GM12892 (cell line): ENCODE measurements around the gene CRYBG1.
"Not testable (repeated sequence)": the region's sequence is repeated elsewhere in the genome, so short reads cannot be mapped to it uniquely, and the experiment has no call there.

ENCODE experiments used
- DNase-seq: peaks from one replicate; pipeline ENCODE4 v3.0.0; 2011; ENCODE audit not compliant: insufficient read length
- FAIRE-seq: peaks from 2 replicates; lab custom pipeline; 2011; peaks lifted over from hg19 to GRCh38; lab: Jason Lieb, UNC
- POLR2A ChIP-seq: IDR thresholded peaks from 2 replicates; pipeline ENCODE4 v1.6.1; 2011; ENCODE audit warnings: low read depth, low read length, control low read depth
- POLR2AphosphoS5 ChIP-seq: IDR thresholded peaks from 2 replicates; pipeline ENCODE4 v1.6.1; 2011; ENCODE audit warnings: low read depth, low read length, control low read depth
- TAF1 ChIP-seq: IDR thresholded peaks from 2 replicates; pipeline ENCODE4 v1.6.1; 2011; ENCODE audit warnings: low read depth, mild to moderate bottlenecking, control low read depth, low read length, borderline replicate concordance

Gene CRYBG1

GRCh38 chr6:106551155-106551554 lies 190.6 kb downstream of the CRYBG1 start:
- DNase-seq (no peak), FAIRE-seq (no peak)
- TF ChIP-seq POLR2A (no peak), POLR2AphosphoS5 (no peak), TAF1 (no peak)

GRCh38 chr6:106553440-106553839 lies 192.9 kb downstream of the CRYBG1 start:
- DNase-seq = no peak
- FAIRE-seq = no peak
- TF ChIP-seq POLR2A (no peak), TAF1 (no peak), POLR2AphosphoS5 (no peak)

DNA sequence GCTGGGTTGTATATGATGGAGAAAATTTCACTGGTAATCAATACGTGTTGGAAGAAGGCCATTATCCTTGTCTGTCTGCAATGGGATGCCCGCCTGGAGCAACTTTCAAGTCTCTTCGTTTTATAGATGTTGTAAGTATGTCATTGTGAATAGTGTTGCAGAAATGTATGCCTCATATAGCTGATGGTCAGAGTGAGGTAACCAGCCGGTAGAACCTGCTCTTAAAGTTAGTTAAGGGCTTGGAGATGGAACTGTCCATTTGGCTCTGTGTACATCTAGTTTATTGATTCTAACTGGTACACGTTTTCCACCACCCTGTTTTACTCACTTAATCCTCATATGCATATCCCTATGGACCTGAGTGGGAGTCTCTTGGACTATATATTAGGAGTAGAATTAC lies 195.2 kb downstream of the CRYBG1 start:
- DNase-seq = no peak
- no peak for TF ChIP-seq TAF1
- no peak for TF ChIP-seq POLR2AphosphoS5
- no peak for TF ChIP-seq POLR2A
- no peak for FAIRE-seq

DNA sequence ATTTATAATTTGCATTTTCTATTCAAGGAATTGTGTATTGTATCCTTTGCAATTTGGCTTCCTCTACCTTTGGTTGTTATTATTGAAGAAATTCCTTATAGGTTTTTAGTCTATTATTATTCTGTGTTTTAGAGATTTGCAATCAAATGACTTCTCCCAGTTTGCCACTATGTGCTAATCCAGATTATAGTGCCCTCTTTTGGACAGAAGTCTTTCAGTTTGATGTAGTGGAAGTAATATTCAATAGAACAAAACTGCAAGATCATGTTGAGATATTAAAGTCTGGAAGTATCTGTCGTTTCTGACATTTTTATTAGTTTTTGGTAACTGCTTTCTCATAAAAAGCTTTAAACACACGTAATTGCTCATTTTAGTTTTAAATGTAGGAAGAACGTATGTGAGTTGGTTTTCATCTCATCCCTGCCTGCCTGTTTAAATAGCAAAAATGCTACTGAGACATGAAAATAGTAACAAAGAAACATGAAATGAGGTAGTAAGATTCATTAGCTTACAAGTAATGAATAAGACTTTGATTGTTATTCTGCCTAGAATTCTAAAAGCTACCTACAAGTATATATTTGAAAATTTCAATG lies 195.9 kb downstream of the CRYBG1 start:
- DNase-seq (no peak), FAIRE-seq (no peak)
- TF ChIP-seq POLR2A = no peak
- no peak for TF ChIP-seq POLR2AphosphoS5
- no peak for TF ChIP-seq TAF1

- no peak for TF ChIP-seq POLR2A
- no peak for TF ChIP-seq TAF1
- no peak for TF ChIP-seq POLR2AphosphoS5
- DNase-seq (no peak), FAIRE-seq (no peak)
Observed at GRCh38 chr6:106557837-106558236, 197.3 kb downstream of the CRYBG1 start.

GRCh38 chr6:106558364-106558763 lies 197.8 kb downstream of the CRYBG1 start:
- DNase-seq (no peak), FAIRE-seq (no peak)
- no peak for TF ChIP-seq POLR2A
- TF ChIP-seq POLR2AphosphoS5 = no peak
- TF ChIP-seq TAF1 = no peak

DNA sequence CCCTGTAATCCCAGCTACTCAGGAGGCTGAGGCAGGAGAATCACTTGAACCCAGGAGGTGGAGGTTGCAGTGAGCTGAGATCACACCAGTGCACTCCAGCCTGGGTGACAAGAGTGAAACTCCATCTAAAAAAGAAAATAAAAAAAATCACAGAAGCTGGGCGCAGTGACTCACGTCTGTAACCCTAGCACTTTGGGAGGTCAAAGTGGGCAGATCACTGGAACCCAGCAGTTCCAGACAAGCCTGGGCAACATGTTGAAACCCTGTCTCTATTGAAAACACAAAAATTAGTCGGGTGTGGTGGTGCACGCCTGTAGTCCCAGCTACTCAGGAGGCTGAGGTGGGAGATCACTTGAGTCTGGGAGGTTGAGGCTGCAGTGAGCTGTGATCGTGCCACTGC lies 199.1 kb downstream of the CRYBG1 start:
- not testable (repeated sequence) for FAIRE-seq, DNase-seq

GRCh38 chr6:106560996-106561685 lies 200.6 kb downstream of the CRYBG1 start:
- DNase-seq (no peak), FAIRE-seq (no peak)
- TF ChIP-seq TAF1 (no peak), POLR2AphosphoS5 (no peak), POLR2A (no peak)

DNA sequence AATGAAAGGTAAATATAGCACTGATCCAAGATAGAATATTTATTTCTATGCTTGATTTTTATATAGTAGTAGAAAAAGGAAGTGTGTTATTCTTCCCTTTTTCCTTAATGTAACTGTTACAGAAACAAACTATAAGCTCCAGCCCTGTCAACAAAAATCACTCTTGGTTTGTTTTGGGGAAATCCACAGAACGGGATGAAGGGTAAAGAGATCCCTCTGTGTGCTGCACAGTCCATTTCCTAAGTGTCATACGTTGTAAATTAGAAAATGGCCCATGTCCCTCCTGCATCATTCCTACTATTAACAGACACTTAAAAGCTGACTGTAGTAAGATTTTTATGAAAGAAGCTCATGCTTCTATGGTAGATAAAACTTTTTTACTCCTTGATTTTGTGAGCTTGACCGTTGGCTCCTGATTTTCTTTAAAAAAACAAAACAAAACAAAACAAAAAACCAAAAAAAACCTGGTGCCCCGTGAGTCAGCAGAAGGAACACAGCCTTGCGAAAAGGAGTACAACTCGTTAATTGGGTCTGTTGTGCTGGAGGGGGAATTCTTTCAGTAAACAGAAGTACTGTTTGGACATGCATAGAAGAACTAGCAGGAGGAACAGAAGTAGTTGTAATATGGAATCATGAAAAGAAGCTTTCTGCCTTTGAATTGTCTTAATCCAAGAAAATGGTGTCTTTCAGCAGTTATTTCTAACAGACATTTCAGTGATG lies 201.3 kb downstream of the CRYBG1 start:
- FAIRE-seq (no peak), DNase-seq (no peak)
- no peak for TF ChIP-seq TAF1

DNA sequence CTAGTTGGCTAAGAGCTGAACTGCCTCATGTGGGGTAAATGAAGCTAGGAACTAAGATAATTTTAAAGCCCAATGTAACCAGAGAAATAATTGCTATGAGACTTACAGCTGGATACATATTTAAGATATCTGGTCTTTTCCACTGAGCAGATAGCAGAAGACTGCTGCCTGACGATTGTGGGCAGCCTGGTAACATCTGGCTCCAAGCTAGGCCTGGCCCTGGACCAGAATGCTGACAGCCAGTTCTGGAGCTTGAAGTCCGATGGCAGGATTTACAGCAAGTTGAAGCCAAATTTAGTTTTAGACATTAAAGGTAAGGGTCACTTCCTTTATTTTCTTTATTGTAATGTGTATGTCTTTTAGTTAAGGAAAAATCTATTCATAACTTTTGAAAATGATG lies 203.1 kb downstream of the CRYBG1 start:
- FAIRE-seq (no peak), DNase-seq (no peak)
- no peak for TF ChIP-seq TAF1
- no peak for TF ChIP-seq POLR2AphosphoS5
- no peak for TF ChIP-seq POLR2A

DNA sequence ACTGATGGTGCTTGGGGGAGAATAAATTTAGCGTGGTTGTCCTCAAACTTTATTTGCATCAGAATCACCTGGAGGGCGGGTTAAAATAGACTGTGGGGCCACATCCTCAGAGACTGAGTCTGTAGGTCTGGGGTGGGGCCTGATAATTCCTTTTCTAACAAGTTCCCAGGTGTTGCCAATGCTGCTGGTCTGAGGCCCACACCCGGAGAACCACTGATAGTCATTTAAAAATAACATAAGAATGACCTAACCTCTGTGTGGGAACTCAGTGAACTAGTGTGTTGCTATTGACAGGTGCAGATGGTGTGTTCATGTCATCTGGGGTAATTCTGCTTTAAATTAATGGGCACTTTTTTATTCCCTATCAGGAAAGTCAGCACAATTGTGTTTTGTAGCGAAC lies 204.0 kb downstream of the CRYBG1 start:
- DNase-seq = no peak

DNA sequence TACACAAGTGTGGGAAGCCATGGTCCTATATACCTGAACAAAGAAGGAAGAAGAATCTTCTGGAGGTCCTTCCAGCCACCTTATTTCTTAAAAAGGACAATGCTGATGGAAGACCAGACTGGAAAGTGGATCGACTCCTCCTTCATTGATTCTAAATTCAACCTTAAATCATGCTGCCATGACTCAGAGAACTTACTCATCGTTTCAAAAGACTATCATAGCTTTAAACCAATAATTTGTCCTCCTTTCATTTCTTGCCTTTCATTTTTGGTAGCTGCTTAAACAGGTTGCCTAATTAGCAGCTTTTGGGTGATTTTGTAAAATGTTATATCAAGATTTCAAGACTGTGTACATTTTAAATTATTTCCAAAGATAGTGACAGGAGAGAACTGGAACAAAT lies 208.0 kb downstream of the CRYBG1 start:
- no peak for DNase-seq
- FAIRE-seq = no peak
- no peak for TF ChIP-seq POLR2AphosphoS5
- TF ChIP-seq TAF1 = no peak
- TF ChIP-seq POLR2A = no peak

More for the DNA sequence above, 204.0 kb downstream of the CRYBG1 start:
- FAIRE-seq = no peak
- TF ChIP-seq TAF1 (no peak), POLR2AphosphoS5 (no peak), POLR2A (no peak)

GRCh38 chr6:106569428-106569827 lies 208.9 kb downstream of the CRYBG1 start:
- DNase-seq = no peak
- FAIRE-seq = no peak
- TF ChIP-seq POLR2AphosphoS5 = 0 out of 2 replicates have a peak, but pooled peaks have one; percentile 18
- no peak for TF ChIP-seq TAF1
